A673 (cell line): ENCODE measurements around the gene EFNA5.

Experiments used
- CTCF ChIP-seq: fragments of 300-800, 200-600 bp; sonication (generic); conservative IDR thresholded peaks from 2 replicates; pipeline ENCODE4 v1.5.1; 2017; ENCODE audit warnings: low read depth, mild to moderate bottlenecking, antibody characterized with exemption, low read length, moderate library complexity, mixed read lengths
- EZH2 ChIP-seq: fragments of 200-600 bp; sonication (generic); IDR thresholded peaks from 2 replicates; pipeline ENCODE4 v1.6.1; 2017; ENCODE audit warnings: borderline replicate concordance, low read depth, mild to moderate bottlenecking, mixed read lengths, antibody characterized with exemption, low read length; ENCODE audit not compliant: poor library complexity, severe bottlenecking

GRCh38 chr5:107673039-107673367 lies 2.3 kb upstream of the EFNA5 start:
- TF ChIP-seq CTCF (no peak), EZH2 (no peak)
